Activated CD4-positive, CD25-positive, alpha-beta regulatory T cell treated with anti-CD3 and anti-CD28 coated beads, Interleukin-2, amount 50 U/mL, for 72 hours (primary cell): ENCODE measurements around the gene SENP5.
A peak's percentile ranks its signal among the peaks of the same experiment; 100 is the strongest.
"Not testable (repeated sequence)": the region's sequence is repeated elsewhere in the genome, so short reads cannot be mapped to it uniquely, and the experiment has no call there.

Experiments used
- DNase-seq: peaks from one replicate; pipeline ENCODE4 v3.0.0; 2021

SENP5 gene, protein sequence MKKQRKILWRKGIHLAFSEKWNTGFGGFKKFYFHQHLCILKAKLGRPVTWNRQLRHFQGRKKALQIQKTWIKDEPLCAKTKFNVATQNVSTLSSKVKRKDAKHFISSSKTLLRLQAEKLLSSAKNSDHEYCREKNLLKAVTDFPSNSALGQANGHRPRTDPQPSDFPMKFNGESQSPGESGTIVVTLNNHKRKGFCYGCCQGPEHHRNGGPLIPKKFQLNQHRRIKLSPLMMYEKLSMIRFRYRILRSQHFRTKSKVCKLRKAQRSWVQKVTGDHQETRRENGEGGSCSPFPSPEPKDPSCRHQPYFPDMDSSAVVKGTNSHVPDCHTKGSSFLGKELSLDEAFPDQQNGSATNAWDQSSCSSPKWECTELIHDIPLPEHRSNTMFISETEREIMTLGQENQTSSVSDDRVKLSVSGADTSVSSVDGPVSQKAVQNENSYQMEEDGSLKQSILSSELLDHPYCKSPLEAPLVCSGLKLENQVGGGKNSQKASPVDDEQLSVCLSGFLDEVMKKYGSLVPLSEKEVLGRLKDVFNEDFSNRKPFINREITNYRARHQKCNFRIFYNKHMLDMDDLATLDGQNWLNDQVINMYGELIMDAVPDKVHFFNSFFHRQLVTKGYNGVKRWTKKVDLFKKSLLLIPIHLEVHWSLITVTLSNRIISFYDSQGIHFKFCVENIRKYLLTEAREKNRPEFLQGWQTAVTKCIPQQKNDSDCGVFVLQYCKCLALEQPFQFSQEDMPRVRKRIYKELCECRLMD

DNA sequence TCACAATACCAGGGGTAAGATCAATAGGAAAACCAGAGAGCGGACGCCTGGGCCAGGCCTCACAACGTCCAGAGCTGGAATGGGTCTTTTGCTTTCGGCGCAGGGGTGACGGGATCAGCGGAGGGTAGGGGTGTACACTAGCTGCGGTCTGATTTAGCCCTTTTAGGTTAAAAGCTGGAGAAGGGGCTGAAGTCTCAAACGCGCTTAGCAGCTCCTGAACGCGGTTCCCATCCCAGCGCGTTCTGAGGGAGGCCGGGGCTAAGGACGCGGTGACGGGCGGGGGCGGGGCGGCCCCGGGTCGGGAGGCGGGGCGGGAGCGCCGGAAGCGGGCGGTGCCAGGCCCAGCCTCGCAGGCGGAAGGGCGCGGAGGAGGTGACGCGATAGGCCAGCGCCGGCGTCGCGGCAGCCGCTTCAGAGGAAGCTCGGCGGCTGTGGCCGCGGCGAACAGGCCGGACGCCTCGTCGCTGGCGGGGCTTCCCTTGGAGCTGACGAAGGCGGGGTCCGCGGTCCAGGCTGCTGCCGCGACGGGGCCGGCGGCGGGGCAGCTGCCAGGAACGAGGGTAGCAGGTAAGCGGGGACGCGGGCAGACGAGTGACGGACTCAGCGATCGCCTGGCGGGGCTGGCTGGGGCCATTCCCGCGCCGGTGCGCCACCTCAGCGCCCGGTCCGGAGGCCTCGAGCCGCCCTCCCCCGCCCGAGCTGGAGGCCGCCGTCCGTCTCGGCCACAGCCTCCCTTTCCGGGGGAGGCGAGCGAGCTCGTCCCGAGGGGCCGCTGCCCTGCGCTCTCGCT, at the start of gene SENP5:
SENP5 (plus strand) TSS at position 414 of the 790 bp plus-strand sequence. CDS start 17,262 bp downstream, outside the sequence.
- DNase-seq, result peak; percentile 91

DNA sequence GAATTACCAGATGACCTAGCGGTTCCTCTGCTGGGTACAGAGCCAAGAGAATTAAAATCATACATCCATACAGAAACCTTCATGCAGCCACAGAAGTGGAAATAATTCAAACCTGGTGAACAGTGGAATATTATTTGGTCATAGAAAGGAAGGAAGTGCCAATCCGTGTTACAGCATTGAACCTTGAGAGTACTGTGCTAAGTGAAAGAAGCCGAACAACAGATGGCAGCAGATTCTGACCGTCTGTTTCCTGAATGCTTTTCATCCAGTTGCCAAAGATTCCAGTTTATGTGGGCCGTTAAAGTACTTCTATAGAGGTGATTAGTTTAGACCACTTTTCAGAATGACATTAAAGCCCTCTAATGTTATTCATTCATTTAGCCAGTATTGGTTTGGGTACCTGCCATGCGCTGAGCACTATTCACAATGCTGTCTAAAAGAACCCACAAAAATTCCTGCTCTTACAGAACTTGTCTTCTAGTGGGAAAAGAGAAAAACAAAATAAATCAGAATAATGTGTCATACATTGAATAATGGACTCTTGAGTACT, 45.8 kb upstream of the SENP5 start:
- DNase-seq, result no peak

DNA sequence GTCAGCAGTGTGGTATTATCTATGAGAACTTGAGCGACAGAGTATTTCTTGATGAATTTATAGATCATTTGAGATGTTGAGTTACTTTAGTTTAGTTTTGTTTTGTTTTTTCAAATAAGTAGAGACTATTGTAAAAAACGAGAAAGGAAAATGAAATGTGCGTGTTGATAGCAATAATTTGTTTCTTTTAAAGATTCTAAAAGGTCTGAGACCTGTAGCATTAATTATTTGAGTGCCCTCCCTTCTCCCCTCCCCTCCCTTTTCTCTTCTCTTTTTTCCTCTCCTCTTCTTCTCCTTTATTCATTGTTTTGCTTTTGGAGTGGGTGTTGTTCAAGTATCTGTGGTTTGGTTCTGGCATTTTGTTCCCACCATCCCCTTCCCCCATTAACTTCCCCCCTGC, 38.1 kb upstream of the SENP5 start:
- not testable (repeated sequence) for DNase-seq

DNA sequence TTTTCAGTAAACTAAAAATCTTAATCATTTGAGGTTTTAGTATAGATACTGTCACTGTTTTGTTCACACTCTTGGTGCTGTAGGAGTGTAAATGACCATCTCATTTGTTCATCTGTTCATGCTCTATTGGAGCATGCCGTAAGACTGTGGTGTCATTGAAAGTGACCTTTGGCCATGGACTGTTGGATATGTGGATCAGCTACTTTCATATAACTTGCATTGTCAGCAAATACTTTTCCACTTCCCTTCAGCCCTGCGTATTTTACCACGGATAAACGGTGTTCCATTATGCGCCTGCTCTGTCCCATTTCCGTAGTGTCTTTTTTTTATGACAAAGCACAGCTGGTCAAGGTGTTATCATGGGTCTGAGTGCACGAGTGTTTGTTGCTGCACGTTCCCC, 32.6 kb upstream of the SENP5 start:
- DNase-seq, result no peak

DNA sequence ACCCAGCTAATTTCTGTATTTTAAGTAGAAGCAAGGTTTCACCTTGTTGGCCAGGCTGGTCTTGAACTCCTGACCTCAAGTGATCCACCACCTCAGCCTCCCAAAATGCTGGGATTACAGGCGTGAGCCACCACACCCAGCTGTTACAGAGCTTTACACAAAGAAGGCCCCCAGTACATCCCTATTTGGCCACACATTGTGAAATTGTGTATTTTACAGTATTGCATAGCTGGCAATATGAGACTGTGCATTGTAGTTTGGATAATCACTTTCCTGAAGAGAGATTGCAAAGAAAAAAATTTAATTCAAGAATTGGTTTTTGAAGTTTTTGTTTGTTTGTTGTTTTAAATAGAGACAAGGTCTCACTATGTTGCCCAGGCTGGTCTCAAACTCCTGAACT, 31.1 kb upstream of the SENP5 start:
- DNase-seq, result not testable (repeated sequence)

DNA sequence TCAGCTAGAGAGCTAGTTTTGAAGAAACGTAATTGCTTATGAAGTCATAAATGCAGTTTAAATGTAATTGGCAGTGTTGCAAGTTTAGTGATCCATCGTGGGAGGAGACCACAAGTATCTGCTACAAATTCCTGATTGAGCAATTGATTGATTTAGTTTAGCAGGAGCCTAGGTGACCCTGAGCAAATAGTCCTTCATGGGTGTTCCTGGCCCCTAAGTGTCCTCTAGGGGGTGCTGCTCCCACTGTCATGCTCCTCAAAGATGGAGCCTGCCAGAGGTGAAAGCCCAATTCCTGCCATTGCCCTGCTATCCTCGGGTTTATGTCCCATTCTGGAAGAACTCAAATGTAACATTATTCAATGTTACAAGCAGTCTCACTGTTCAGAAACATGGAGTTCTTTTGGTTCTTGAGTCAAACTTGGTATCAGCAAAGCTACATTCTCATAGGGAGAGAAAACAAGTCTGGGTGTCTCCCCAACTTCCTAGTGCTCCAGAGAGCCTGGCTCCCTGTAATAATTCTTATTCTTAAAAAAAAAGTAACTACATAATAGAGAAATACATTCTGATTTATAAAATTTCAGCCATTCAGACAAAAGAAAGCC, 29.8 kb upstream of the SENP5 start:
- DNase-seq, result peak; percentile 63

DNA sequence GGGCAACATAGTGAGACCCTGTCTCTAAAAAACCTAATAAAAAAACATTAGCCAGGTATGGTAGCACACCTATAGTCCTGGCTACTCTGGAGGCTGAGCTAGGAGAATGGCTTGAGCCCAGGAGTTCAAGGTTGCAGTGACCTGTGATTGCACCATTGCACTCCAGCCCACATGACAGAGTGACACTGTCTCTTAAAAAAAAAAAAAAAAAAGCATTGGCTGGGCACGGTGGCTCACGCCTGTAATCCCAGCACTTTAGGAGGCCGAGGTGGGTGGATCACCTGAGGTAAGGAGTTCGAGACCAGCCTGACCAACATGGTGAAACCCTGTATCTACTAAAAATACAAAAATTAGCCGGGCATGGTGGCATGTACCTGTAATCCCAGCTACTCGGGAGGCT, 28.4 kb upstream of the SENP5 start:
- DNase-seq, result not testable (repeated sequence)

DNA sequence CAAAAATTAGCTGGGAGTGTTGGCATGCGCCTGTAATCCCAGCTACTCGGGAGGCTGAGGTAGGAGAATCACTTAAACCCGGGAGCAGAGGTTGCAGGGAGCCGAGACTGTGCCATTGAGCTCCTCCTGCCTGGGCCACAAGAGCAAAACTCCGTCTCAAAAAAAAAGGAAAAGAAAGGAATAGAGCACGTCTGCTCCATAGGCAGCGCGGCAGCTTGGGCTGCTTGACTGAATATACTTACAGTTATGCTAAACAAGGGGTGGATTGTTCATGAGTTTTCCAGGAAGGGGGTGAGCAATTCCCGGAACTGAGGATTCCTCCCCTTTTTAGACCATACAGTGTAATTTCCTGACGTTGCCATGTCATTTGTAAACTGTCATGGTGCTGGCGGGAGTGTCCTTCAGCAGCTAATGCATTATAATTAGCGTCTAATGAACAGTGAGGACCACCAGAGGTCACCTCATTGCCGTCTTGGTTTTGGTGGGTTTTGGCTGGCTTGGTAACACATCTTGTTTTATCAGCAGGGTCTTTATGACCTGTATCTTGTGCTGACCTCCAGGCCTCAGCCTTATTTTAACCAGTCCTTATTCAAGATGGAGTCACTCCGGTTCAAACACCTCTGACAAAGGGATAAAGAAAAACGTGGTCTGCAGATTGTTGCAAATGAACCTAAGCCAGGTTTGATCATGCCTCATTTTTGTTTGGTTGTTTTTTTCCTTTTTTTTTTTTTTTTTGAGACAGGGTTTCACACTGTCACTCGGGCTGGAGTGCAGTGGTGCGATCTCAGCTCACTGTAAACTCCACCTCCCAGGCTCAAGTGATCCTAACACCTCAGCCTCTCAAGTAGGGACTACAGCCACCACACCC, 24.9 kb upstream of the SENP5 start:
- no peak for DNase-seq

DNA sequence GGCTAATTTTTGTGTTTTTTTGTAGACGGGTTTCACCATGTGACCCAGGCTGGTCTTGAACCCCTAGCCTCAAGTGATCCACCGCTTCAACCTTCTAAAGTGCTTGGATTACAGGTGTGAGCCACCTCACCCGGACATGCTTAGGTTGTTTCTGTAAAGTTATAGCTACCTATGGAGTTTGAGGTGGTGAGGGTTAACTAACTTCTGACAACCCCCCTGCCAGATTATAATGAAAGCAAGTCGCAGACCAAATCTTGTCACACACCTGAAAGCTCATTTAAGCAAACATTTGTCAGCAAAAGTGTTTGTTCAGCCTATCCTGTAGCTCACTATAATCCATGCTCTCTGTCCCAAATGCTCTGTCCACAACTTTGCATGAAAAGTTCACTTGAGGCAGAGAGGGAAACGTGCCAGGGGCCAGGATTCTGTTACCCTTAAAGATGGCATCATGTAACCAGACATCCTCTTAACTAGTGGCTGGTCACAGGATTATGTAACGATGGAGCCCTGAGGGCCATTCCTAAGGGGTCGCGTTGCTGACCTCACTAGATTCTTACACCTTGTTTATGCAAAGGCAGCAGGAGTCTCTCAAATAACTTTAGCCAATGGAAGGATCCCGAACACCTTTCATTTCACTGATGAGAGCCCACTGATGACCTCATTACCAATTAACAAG, 24.1 kb upstream of the SENP5 start:
- no peak for DNase-seq

DNA sequence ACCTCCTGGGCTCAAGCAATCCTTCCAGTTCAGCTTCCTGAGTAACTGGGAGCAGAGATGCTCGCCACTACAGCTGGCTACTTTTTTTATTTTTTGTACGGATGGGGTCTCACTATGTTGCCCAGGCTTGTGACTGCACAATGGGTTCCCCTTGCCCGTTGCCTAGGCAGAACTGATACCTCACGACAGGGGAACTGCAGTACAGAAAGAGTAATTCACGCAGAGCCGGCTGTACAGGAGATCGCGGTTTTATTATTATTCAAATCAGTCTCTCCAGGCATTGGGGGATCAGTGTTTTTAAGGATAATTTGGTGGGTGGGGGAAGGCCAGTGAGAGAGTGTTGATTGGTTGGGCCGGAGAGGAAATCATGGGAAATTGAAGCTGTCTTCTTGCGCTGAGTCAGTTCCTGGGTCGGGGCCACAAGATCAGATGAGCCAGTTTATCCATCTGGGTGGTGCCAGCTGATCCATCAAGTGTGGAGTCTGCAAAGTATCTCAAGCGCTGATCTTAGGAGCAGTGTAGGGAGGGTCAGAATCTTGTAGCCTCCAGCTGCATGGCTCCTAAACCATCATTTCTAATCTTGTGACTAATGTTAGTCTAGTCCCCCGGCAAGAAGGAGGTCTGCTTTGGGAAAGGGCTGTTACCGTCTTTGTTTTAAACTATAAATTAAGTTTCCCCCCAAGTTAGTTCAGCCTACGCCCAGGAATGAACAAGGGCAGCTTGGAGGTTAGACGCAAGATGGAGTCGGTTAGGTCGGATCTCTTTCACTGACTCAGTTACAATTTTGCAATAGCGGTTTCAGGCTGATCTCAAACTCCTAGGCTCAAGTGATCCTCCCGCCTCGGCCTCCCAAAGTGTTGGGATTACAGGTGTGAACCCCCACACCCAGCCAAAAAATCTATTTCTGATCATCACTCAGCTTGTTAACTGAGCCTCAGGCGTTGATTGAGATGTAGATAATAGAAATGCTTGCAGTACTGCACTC, 23.2 kb upstream of the SENP5 start:
- DNase-seq, result not testable (repeated sequence)

DNA sequence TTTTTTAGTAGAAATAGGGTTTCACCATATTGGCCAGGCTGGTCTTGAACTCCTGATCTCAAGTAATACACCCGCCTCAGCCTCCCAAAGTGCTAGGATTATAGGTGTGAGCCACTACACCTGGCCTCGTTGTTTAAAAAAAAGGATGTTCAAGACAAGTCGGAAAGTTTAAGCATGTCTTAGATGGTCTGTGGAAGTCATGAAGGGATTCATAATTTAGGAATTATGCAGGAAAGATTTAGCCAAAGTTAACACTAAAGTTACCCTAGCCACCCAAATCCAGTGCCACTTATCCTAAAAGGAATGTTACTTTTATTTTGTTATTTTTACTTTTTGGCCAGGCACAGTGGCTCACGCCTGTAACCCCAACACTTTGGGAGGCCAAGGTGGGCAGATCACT, 19.3 kb upstream of the SENP5 start:
- DNase-seq, result not testable (repeated sequence)

DNA sequence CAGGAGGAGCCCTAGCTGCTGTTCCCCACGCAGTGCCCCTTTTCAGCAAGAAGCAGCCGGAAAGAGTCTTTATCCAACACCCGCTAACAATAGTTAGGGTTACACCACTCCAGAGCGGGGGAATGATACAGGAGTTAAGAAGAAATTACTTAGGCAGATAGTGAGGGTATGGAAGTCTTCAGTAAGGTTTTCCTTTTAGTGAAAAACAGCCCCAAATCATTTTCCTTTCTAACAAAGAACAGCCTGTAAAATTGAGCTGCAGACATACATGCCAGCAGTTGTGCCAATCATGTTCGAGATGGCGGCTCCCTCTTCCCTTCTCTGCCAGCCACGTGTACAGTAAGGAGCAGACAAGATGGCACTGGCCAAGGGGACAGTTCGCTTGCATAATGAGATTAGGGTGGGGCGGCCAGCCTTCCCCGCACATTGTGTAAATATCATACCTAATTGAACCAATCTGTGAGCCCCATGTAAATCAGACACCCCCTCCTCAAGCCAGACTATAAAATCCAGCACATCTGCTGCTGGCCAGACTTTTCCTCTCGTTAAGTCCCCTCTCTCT, 18.5 kb upstream of the SENP5 start:
- no peak for DNase-seq

DNA sequence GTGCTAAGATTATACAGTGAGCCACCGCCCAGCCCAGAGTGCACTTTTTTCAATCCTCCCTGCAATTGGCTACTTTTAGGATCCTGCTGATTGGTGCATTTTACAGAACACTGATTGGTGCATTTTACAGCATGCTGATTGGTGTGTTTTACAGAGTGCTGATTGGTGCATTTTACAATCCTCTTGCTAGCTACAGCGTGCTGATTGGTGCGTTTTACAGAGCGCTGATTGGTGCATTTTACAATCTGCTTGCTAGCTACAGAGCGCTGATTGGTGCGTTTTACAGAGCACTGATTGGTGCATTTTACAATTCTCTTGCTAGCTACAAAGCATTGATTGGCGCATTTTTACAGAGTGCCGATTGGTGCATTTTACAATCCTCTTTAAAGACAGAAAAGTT, 4.7 kb upstream of the SENP5 start:
- DNase-seq, result not testable (repeated sequence)

DNA sequence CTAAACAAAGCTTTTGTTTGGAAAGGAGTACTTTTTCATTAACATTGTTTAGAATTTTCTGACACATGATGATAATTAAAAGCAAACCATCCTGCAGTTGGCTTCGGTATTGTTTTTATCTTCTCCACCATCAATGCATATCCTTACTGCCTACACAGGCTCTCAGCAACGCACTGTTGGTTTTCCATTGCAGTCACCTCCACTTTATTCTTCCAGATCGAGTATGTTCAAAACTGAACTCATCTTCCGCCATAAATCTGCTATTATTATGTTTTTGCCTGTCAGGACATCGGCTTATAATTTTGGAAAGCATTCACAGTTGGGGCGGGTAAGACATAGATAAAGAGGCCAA, 589 bp upstream of the SENP5 start:
- DNase-seq, result no peak

DNA sequence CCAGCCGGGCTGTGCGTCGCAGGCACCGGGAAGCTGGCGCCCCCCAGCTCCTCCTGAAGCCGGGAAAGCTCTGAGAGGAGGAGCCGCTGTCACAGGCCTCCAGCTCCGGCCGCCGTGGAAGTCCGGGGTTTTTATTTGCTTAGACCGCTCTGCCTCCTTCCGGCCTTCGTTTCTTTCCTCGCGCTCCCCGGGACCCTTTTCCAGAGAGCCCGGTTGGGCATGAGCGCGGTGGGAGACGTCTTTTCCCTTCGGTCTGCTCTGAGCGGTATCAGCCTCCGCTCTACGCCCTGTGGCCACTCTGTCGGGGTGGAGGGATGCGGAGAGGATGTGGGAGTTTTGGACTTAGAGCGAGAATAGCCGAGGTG, 559 bp downstream of the SENP5 start:
- peak; percentile 31 for DNase-seq

DNA sequence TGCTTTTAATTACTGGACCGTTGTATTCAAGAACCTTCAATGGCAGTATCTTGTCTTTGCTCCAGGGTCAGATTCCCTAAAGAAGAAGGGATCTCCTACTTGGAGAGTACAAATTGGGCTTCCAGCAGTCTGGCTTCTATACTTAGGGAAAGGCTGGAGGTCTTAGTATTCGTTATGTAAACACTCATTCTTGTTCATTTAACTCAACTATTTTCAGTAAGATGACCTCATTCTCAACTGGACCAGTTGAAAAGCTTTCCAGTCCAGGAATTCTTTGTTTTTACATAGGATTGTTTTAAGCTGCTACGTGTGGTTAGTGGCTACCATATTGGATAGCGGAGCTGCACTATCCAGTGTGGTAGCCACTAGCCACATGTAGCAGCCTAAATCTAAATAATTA, 4.6 kb downstream of the SENP5 start:
- no peak for DNase-seq

DNA sequence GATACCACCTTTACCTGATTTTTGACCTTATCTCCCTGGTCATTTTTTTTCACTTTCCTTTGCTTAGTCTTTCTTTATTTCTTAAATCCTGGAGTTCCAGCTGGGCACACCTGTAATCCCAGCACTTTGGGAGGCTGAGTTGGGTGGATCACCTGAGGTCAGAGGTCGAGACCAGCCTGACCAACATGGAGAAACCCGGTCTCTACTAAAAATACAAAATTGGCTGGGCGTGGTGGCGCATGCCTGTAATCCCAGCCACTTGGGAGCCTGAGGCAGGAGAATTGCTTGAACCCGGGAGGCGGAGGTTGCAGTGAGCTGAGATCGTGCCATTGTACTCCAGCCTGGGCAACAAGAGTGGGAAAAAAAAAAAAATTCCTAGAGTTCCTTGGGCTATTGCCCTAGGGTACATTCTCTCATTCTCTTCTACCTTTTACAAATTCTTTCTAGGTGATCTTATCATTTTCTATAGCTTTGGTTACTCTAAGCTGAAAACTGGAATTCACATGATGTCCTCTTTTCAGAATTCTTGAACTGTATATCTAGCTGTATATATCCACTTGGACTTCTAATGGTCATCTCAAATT, 6.9 kb downstream of the SENP5 start:
- not testable (repeated sequence) for DNase-seq

DNA sequence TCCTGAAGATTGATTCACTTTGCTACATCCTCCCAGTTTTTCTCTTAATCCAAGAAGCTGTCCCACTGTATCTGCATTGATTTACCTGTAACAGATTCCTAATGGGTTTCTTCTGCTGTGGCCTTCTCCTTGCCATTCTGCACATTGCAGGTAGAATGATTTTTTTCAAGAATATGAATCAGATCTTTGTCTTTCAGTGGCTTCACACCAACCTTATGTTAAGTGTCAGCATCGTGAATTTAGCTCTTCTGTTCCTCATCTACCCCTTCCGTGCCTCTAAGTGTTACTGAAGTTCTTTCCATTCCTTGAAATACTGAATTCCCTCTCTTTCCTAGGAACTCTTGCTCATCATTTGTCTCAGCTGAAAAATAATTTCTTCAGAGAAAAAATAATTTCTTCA, 7.5 kb downstream of the SENP5 start:
- DNase-seq, result no peak

DNA sequence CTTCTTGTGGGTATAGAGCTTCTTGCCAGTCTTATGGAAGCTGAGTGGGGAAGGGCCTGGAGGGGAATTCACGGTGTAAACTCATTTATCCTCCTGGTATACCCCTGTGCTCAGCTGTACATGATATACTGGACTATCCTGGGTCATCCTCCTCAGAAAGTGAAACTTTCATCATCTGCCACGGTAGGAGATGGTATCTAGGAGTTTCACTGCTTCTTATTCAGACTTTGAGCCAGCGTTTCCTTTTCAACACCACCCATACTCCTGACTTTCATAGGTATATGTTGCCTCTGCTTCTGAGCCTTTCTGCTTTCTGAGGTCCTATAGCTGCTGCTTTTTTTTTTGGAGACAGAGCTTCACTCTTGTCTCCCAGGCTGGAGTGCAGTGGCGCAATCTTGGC, 15.6 kb downstream of the SENP5 start:
- no peak for DNase-seq
